Hippocampal formation (tissue), 2 donors: ENCODE results near the gene ACKR2.

Experiments
- DNase-seq, 2 donors: peaks; one replicate each; lab custom pipeline; 2025; lab: John Stamatoyannopoulos, UW

Gene ACKR2

GRCh38 chr3:42829628-42830436, 20.6 kb downstream of the ACKR2 start:
- DNase-seq, result no peak

GRCh38 chr3:42830437-42831320, 21.4 kb downstream of the ACKR2 start:
- no peak for DNase-seq

- DNase-seq, result peak; percentile 42 to 44
These were observed 22.1 kb downstream of the ACKR2 start for GRCh38 chr3:42831321-42831713.

- DNase-seq, result no peak
These were observed 27.2 kb downstream of the ACKR2 start for GRCh38 chr3:42836150-42837123.

GRCh38 chr3:42838571-42838970, 29.3 kb downstream of the ACKR2 start:
- no peak for DNase-seq

- peak; percentile 36 to 57 for DNase-seq
These were observed 30.4 kb downstream of the ACKR2 start for GRCh38 chr3:42839616-42840015.

- no peak for DNase-seq
These were observed 32.1 kb downstream of the ACKR2 start for GRCh38 chr3:42841332-42841731.

GRCh38 chr3:42843713-42844411, 34.6 kb downstream of the ACKR2 start:
- DNase-seq, result no peak

GRCh38 chr3:42844412-42844713, 35.1 kb downstream of the ACKR2 start:
- DNase-seq, result no peak

- no peak for DNase-seq
These were observed 35.6 kb downstream of the ACKR2 start for GRCh38 chr3:42844815-42845214.

- no peak for DNase-seq
These were observed 37.7 kb downstream of the ACKR2 start for GRCh38 chr3:42846685-42847522.

GRCh38 chr3:42847731-42848130, 38.5 kb downstream of the ACKR2 start:
- no peak for DNase-seq

GRCh38 chr3:42849017-42849416, 39.8 kb downstream of the ACKR2 start:
- DNase-seq, result no peak

- DNase-seq, result no peak
These were observed 41.0 kb downstream of the ACKR2 start for GRCh38 chr3:42850263-42850662.

- no peak for DNase-seq
These were observed 42.1 kb downstream of the ACKR2 start for GRCh38 chr3:42851228-42851834.

- no peak for DNase-seq
These were observed 43.2 kb downstream of the ACKR2 start for GRCh38 chr3:42852441-42852840.

- DNase-seq, result no peak
These were observed 43.8 kb downstream of the ACKR2 start for GRCh38 chr3:42853056-42853455.

GRCh38 chr3:42853739-42854302, 44.6 kb downstream of the ACKR2 start:
- DNase-seq, result no peak

GRCh38 chr3:42855219-42855546, 45.9 kb downstream of the ACKR2 start:
- DNase-seq, result no peak
